ENCODE results near the gene SGTA. TPM values are rescaled to one million over a fixed set of nuclear protein-coding genes. Genes with fewer than 3 reads are reported as not detected.

The SGTA gene
- total RNA-seq, 1 donor = 39.4 TPM

- no peak for DNase-seq (ENCODE audit: low read depth)
- TF ChIP-seq CTCF (IDR thresholded peaks at IDR 0.05; ENCODE audit: insufficient read depth, low read length) = no peak
- H3K4me3 ChIP-seq (ENCODE audit: low read depth, low read length) = no peak overlapping the region
Measured at GRCh38 chr19:2726904-2727639, 56.0 kb downstream of the SGTA start.

- TF ChIP-seq CTCF (IDR thresholded peaks at IDR 0.05; ENCODE audit: insufficient read depth, low read length) = no peak
- no peak overlapping the region for H3K4me3 ChIP-seq (ENCODE audit: low read depth, low read length)
- DNase-seq (ENCODE audit: low read depth) = no peak
Measured at GRCh38 chr19:2726160-2726855, 56.8 kb downstream of the SGTA start.

GRCh38 chr19:2724148-2724557 is 58.9 kb downstream of the SGTA start:
- H3K4me3 ChIP-seq (ENCODE audit: low read depth, low read length) = no peak overlapping the region
- no peak for DNase-seq (ENCODE audit: low read depth)
- TF ChIP-seq CTCF (IDR thresholded peaks at IDR 0.05; ENCODE audit: insufficient read depth, low read length) = no peak

GRCh38 chr19:2723747-2724146 is 59.3 kb downstream of the SGTA start:
- DNase-seq (ENCODE audit: low read depth) = no peak
- no peak for TF ChIP-seq CTCF (IDR thresholded peaks at IDR 0.05; ENCODE audit: insufficient read depth, low read length)
- no peak overlapping the region for H3K4me3 ChIP-seq (ENCODE audit: low read depth, low read length)

- no peak for DNase-seq (ENCODE audit: low read depth)
- H3K4me3 ChIP-seq (ENCODE audit: low read depth, low read length) = no peak overlapping the region
- no peak for TF ChIP-seq CTCF (IDR thresholded peaks at IDR 0.05; ENCODE audit: insufficient read depth, low read length)
Measured at GRCh38 chr19:2723345-2723715, 59.7 kb downstream of the SGTA start.

GRCh38 chr19:2722541-2723344 is 60.3 kb downstream of the SGTA start:
- H3K4me3 ChIP-seq (ENCODE audit: low read depth, low read length) = no peak overlapping the region

More at GRCh38 chr19:2722541-2723344, 60.3 kb downstream of the SGTA start:
- TF ChIP-seq CTCF (IDR thresholded peaks at IDR 0.05; ENCODE audit: insufficient read depth, low read length) = no peak
- peak; percentile 82 for DNase-seq (ENCODE audit: low read depth)
